Prostate gland (tissue), 2 donors: ENCODE data around the gene PTPRM.

Experiments used
- POLR2A ChIP-seq: fragments of 450-650 bp; IDR thresholded peaks from one replicate; pipeline ENCODE4 v1.6.1; 2016; ENCODE audit warnings: antibody characterized with exemption, mild to moderate bottlenecking
- POLR2AphosphoS5 ChIP-seq: sonication (generic); formaldehyde crosslinking; IDR thresholded peaks from one replicate; pipeline ENCODE4 v1.6.1; 2017; ENCODE audit warnings: antibody characterized with exemption
- TF ChIP-seq, protein P1 (sequence below), 4 experiments: fragments of 200-600 bp in 2 of 4; fragments of 450-650 bp in 2 of 4; sonication (generic) in 2 of 4; IDR thresholded peaks; 1 replicate in 3 of 4; 2 replicates in 1 of 4; pipeline ENCODE4 v1.5.1; 2016 to 2019; ENCODE audit warnings: antibody characterized with exemption in 4 of 4, mild to moderate bottlenecking in 2 of 4, moderate library complexity in 2 of 4

DNA sequence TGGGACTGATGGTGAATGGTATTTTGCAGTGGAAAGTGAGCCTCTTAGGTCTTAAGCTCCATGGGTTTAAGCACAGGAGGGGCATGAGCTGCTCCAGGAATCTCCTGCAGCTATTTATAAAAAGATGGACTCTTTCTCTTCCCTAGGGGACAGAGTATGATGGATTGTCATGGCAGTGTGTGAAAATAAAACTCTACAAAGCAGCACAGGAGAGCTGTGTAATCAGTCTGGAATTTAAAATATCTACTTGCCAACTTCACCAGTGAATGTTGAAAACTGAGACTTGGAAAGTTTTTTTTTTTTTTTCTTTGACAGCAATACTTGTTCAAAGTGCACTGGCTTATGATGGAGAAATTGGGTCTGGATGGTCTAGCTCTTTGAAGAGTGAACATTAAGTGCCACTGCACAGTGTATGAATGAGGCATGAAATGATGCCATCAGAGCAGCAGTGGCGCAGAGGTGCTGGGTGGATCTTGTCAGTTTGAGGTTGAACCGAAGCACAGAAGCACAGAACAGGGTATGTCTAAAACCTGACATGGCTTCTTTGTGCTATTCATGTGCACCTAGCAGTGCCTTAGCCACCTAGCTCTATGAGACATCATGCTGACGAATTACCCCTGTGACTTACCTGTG lies 245.4 kb downstream of the PTPRM start:
- TF ChIP-seq, protein P1, sequence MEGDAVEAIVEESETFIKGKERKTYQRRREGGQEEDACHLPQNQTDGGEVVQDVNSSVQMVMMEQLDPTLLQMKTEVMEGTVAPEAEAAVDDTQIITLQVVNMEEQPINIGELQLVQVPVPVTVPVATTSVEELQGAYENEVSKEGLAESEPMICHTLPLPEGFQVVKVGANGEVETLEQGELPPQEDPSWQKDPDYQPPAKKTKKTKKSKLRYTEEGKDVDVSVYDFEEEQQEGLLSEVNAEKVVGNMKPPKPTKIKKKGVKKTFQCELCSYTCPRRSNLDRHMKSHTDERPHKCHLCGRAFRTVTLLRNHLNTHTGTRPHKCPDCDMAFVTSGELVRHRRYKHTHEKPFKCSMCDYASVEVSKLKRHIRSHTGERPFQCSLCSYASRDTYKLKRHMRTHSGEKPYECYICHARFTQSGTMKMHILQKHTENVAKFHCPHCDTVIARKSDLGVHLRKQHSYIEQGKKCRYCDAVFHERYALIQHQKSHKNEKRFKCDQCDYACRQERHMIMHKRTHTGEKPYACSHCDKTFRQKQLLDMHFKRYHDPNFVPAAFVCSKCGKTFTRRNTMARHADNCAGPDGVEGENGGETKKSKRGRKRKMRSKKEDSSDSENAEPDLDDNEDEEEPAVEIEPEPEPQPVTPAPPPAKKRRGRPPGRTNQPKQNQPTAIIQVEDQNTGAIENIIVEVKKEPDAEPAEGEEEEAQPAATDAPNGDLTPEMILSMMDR (IDR thresholded peaks at IDR 0.05): no peak
- TF ChIP-seq POLR2AphosphoS5 (no peak), POLR2A (no peak)
